ENCODE measurements around the gene SMNDC1. TPM values are rescaled to one million over a fixed set of nuclear protein-coding genes. Genes with fewer than 3 reads are reported as not detected.

The SMNDC1 gene
- total RNA-seq: 9.5 and 12.5 TPM in 2 replicates

GRCh38 chr10:110304780-110305421 is at the start of gene SMNDC1:
SMNDC1 (minus strand) TSS chr10:110304920; CDS start chr10:110303587, 1,333 bp downstream.

Other genes starting within 250 kb of the SMNDC1 start
- gene MXI1, start 97.3 kb downstream of the SMNDC1 start, total RNA-seq: 9.1 and 25.7 TPM in 2 replicates
- 58.5 and 67.8 TPM in 2 replicates for gene DUSP5, start 193.0 kb upstream of the SMNDC1 start, total RNA-seq